Tibial nerve (tissue), 4 donors: Measurements from ENCODE around the gene MIEF2. TPM values are rescaled to one million over a fixed set of nuclear protein-coding genes. Genes with fewer than 3 reads are reported as not detected.
"Not testable (repeated sequence)": the region's sequence is repeated elsewhere in the genome, so short reads cannot be mapped to it uniquely, and the experiment has no call there.

Experiments used
- DNase-seq, 2 donors: peaks; one replicate each; pipeline ENCODE4 v3.0.0-alpha.2; 2019; ENCODE audit warnings: low spot score in 2 of 2
- H3K27ac ChIP-seq, 4 donors: fragments of 200-600 bp; sonication (generic) in 3 of 4; one replicate each; pipeline ENCODE4 v1.5.1; 2017 to 2019; ENCODE audit warnings: mild to moderate bottlenecking in 1 of 4
- H3K27me3 ChIP-seq, 2 donors: fragments of 200-600 bp; sonication (generic) in 1 of 2; one replicate each; pipeline versions ENCODE4 v1.5.1 to v1.6.0; 2017 to 2019
- H3K36me3 ChIP-seq, 3 donors: fragments of 200-600 bp; sonication (generic); one replicate each; pipeline ENCODE4 v1.5.1; 2018 to 2019
- H3K4me1 ChIP-seq, 4 donors: fragments of 200-600 bp; sonication (generic) in 3 of 4; one replicate each; pipeline ENCODE4 v1.5.1; 2017 to 2019
- H3K4me3 ChIP-seq, 4 donors: fragments of 200-600 bp; sonication (generic) in 3 of 4; one replicate each; pipeline ENCODE4 v1.5.1; 2017 to 2019; ENCODE audit warnings: mild to moderate bottlenecking in 1 of 4, moderate library complexity in 1 of 4
- H3K9me3 ChIP-seq, 4 donors: fragments of 200-600 bp; sonication (generic) in 3 of 4; one replicate each; pipeline ENCODE4 v1.5.1; 2017 to 2019
- CTCF ChIP-seq, 5 experiments: fragments of 200-600 bp in 3 of 5; fragments of 450-650 bp in 2 of 5; sonication (generic) in 3 of 5; IDR thresholded peaks; one replicate each; pipeline ENCODE4 v1.5.1; 2016 to 2019; ENCODE audit warnings: antibody characterized with exemption in 5 of 5, mild to moderate bottlenecking in 3 of 5, moderate library complexity in 2 of 5
- EP300 ChIP-seq, 2 donors: sonication (generic); formaldehyde crosslinking; IDR thresholded peaks; one replicate each; pipeline ENCODE4 v1.6.1; 2017; ENCODE audit warnings: antibody characterized with exemption in 2 of 2, mild to moderate bottlenecking in 1 of 2
- POLR2A ChIP-seq, 2 donors: fragments of 450-650 bp; IDR thresholded peaks; one replicate each; pipeline ENCODE4 v1.6.1; 2017; ENCODE audit warnings: antibody characterized with exemption in 2 of 2, mild to moderate bottlenecking in 2 of 2, moderate library complexity in 2 of 2
- WGBS, 2 donors: methylation state at CpG; one replicate each; pipeline ENCODE4 v1.1.5; 2018; 5-methylcytosine and 5-hydroxymethylcytosine counted together
- total RNA-seq, 4 donors: library from RNA; depleted of rRNA; stranded (reverse); fragments of >200 nt; gene quantifications; one replicate each; pipeline ENCODE4 v1.1.0, GENCODE V29; 2016

MIEF2 gene
- 10 to 100 TPM; 16.2 to 31.7 (median 20.4) TPM for total RNA-seq

- TF ChIP-seq CTCF (IDR thresholded peaks at IDR 0.05) (peak in 1 of 5 experiments; percentile 16), POLR2A (IDR thresholded peaks at IDR 0.05) (peak in 1 of 2 donors; percentile 62), EP300 (IDR thresholded peaks at IDR 0.05) (peak; percentile 80 to 81)
- WGBS, 2 donors: 0 to 1% methylated on average over 24 to 35 of the region's 72 CpGs
Measured at GRCh38 chr17:18260332-18261145, at the start of gene MIEF2. Gene MIEF2, plus strand, starts transcription at chr17:18260662. Its CDS starts 2,059 bp downstream, at chr17:18262721.

GRCh38 chr17:18213666-18214270, 46.7 kb upstream of the MIEF2 start:
- Histone ChIP-seq H3K4me3 (no peak overlapping the region), H3K9me3 (no peaks in the 10 kb centered on the region), H3K27ac (no peak overlapping the region), H3K27me3 (no peaks in the 10 kb centered on the region), H3K4me1 (peaks cover 0 to 17% (median 0%) of the 10 kb centered on the region in 4 donors), H3K36me3 (peaks cover 0 to 34% (median 13%) of the 10 kb centered on the region in 3 donors)
- no peak for DNase-seq
- 60 to 68% methylated on average over 7 of the region's 7 CpGs for WGBS, 2 donors
- TF ChIP-seq POLR2A (IDR thresholded peaks at IDR 0.05) (no peak), EP300 (IDR thresholded peaks at IDR 0.05) (no peak)

More at GRCh38 chr17:18260332-18261145, at the start of gene MIEF2:
- peak; percentile 89 to 92 for DNase-seq
- H3K27ac ChIP-seq: peak within 1 kb of the TSS; percentile 62 to 99 (median 88)
- peaks cover 0 to 60% (median 37%) of the 10 kb centered on the region in 4 donors for H3K4me1 ChIP-seq
- H3K4me3 ChIP-seq: peak within 1 kb of the TSS; percentile 72 to 87 (median 78)
- no peaks in the 10 kb centered on the region for H3K9me3 ChIP-seq
- peaks cover 0 to 41% (median 10%) of the 10 kb centered on the region in 3 donors for H3K36me3 ChIP-seq
- no peaks in the 10 kb centered on the region for H3K27me3 ChIP-seq

- WGBS, 2 donors: 80% methylated on average over 11 of the region's 11 CpGs
- H3K9me3 ChIP-seq, H3K36me3 ChIP-seq, H3K4me3 ChIP-seq, H3K27me3 ChIP-seq, H3K27ac ChIP-seq, DNase-seq: not testable (repeated sequence)
- peaks cover 0 to 27% (median 0%) of the 10 kb centered on the region in 4 donors for H3K4me1 ChIP-seq
Measured at GRCh38 chr17:18216906-18217305, 43.6 kb upstream of the MIEF2 start.

GRCh38 chr17:18217412-18218015, 42.9 kb upstream of the MIEF2 start:
- no peak overlapping the region for H3K4me3 ChIP-seq
- H3K4me1 ChIP-seq: peaks cover 0 to 27% (median 0%) of the 10 kb centered on the region in 4 donors
- H3K36me3 ChIP-seq: no peaks in the 10 kb centered on the region
- peak overlapping the region in 1 of 4 donors; percentile 9 for H3K27ac ChIP-seq
- no peaks in the 10 kb centered on the region for H3K9me3 ChIP-seq
- H3K27me3 ChIP-seq: no peaks in the 10 kb centered on the region
- peak; percentile 74 to 86 for DNase-seq
- TF ChIP-seq EP300 (IDR thresholded peaks at IDR 0.05) (no peak), POLR2A (IDR thresholded peaks at IDR 0.05) (no peak), CTCF (IDR thresholded peaks at IDR 0.05) (peak; percentile 77 to 95 (median 90))
- WGBS, 2 donors: 10 to 14% methylated on average over 6 of the region's 6 CpGs

GRCh38 chr17:18218756-18219415, 41.6 kb upstream of the MIEF2 start:
- Histone ChIP-seq H3K4me3 (no peak overlapping the region), H3K27ac (peak overlapping the region in 2 of 4 donors; percentile 3 to 35), H3K36me3 (no peaks in the 10 kb centered on the region), H3K4me1 (peaks cover 0 to 27% (median 0%) of the 10 kb centered on the region in 4 donors), H3K9me3 (no peaks in the 10 kb centered on the region), H3K27me3 (no peaks in the 10 kb centered on the region)
- no peak for TF ChIP-seq POLR2A (IDR thresholded peaks at IDR 0.05)
- TF ChIP-seq EP300 (IDR thresholded peaks at IDR 0.05): no peak
- TF ChIP-seq CTCF (IDR thresholded peaks at IDR 0.05): no peak
- WGBS, 2 donors: 10 to 16% methylated on average over 4 of the region's 4 CpGs
- peak in 1 of 2 donors; percentile 62 for DNase-seq
